ENCODE data around the gene KRT10.
"Not testable (repeated sequence)": the region's sequence is repeated elsewhere in the genome, so short reads cannot be mapped to it uniquely, and the experiment has no call there.

KRT10 gene

GRCh38 chr17:40822132-40822812 is at the start of gene KRT10:
Gene KRT10 (minus strand): TSS chr17:40822614. CDS start chr17:40822585, 29 bp downstream.
- DNase-seq, result no peak

- no peak for DNase-seq
Observed at GRCh38 chr17:40871316-40871715, 48.9 kb upstream of the KRT10 start.

DNA sequence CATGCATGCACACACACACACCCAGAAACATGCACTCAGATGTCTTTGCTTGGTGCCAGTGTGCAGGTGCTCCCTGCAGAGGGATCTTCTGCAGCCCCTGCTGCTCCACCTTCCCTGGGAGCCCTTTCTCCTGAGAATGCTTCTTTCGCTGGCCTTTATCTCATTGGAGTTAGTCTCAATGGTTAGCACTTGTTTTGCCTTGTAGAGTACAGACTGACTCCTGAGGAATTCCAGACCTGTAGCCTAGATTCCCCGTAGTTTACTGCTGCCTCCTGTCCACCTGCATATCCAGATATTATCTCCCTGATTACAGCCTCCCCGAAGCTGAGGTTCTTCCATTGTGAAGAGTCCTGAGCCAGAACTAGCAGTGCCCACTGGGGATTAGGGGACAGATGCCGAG is 47.7 kb upstream of the KRT10 start:
- DNase-seq, result no peak

- DNase-seq, result no peak
Observed at GRCh38 chr17:40866838-40867237, 44.4 kb upstream of the KRT10 start, which contains the start of gene KRT12. Gene KRT12 (minus strand): TSS chr17:40867223. CDS start chr17:40867186, 37 bp downstream.

- DNase-seq, result no peak
Observed at GRCh38 chr17:40864661-40865390, 42.4 kb upstream of the KRT10 start.

DNA sequence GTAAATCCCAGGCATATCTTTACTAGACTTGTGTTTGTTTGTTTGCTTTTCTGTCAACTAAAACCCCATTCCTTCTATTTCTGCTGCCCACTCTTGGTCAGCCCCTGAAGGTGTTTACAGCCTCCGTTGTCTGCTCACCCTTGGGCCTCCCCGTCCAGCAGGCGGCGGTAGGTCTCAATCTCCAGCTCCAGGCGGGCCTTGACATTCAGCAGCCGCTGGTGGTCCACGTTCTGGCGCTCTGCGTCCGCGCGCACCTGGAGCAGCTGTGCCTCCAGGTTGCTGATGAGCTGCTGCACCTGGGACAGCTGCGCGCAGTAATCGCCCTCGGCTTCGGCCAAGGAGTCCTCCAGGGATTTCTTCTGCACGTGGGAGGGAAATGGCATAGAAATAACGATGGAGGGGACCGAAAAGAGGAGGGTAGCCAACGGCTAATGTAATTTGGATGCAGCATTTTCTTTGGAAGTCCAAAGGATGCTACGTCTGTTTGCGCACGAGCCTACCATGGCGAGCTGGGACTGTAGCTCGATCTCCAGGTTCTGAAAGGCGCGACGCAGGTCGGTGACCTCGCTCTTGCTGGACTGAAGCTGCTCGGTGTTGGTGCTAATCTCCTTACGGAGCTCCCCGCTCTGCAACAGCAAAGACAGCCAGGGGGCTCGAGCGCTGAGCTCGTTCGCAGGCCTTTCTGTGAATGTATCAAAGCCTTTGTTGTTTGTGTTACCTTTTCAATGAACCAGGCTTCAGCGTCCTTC is 40.7 kb upstream of the KRT10 start:
- DNase-seq, result peak; percentile 43

DNA sequence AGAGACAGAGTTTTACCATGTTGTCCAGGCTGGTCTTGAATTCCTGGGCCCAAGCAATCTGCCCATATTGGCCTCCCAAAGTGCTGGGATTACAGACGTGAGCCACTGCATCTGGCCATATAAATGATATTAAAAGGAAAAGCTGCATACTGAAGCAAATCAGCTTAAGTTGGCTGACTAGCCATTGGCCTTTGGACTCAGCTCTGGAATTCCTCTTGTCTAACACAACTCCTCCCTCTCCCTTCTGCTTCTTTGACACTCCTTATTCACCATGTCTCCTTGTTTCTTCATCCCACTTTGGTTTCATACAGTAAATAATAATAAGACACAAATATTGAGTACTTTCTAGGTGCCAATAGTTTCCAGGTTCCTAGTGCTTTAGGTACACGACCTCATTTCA is 37.1 kb upstream of the KRT10 start:
- DNase-seq, result no peak

GRCh38 chr17:40858667-40859066 is 36.3 kb upstream of the KRT10 start:
- not testable (repeated sequence) for DNase-seq

GRCh38 chr17:40857535-40857934 is 35.1 kb upstream of the KRT10 start:
- DNase-seq, result peak; percentile 62

- DNase-seq, result no peak
Observed at GRCh38 chr17:40854175-40854814, 31.9 kb upstream of the KRT10 start.

DNA sequence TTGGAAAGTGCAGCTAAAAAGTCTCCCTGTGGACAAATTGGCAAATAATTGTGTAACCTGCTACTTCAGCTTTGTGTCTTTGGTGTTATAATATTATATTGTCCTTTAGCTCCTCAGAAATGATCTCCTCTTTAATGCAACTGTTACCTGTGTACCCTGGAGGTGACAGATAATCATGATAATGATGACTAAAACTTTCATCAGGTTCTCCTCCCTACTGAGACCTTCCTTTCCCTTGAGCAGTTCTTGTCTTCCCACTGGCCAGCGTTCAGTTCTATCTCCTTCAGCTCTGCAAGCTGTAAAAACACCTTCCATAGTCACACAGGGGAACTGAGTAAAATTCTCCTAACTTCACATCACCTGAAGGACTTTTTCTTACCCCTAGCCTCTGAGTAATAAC is 29.9 kb upstream of the KRT10 start:
- no peak for DNase-seq

DNA sequence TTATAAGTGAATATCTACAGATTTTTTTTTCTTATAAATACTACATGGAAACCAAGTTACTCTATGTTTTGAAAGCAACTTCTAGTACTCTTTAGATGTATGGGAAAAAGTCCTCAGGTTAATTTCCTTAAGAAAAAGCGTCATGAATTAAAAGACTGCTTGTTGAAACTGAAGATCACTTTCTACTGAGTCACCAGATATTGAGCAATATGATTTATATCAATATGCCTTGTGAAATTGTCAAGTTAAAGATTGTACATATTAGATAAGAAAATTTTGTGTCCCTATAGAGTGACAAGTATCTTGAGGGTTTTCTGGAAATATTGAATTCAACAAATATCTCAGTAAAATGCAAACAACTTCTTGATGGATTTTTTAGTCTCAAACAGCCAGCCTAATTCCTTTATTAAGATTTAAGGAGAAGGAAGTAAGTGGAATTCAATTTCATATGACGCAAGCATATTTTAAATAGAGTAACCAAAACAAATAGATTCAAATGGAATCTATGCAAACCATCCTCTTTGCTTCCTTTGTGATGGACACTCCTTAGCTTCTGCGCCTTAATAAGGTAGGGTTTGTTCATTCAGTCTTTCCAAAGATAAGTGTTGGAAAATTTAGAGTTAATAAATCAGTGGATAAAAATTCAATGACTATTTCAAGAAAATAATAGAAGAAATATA is 28.0 kb upstream of the KRT10 start:
- no peak for DNase-seq

DNA sequence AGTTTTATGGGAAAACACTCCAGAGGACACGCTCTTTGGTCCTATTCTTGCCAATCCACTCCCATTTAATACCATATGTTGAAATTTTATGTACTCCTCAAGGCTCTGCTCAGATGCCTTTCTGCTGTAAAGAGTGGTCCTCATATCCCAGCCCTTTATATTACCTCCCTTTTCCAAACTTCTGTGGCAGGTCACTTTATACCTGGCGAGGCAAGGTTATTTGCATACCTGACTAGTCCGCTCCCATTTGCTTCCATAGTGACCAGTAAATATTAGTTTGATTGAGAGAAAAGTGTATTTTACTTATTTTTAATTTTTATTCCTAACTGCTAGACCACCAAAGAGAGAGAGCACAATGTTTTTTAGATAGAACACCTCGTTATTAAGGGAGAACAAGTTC is 27.3 kb upstream of the KRT10 start:
- DNase-seq, result no peak

GRCh38 chr17:40848583-40849235 is 26.3 kb upstream of the KRT10 start:
- no peak for DNase-seq

DNA sequence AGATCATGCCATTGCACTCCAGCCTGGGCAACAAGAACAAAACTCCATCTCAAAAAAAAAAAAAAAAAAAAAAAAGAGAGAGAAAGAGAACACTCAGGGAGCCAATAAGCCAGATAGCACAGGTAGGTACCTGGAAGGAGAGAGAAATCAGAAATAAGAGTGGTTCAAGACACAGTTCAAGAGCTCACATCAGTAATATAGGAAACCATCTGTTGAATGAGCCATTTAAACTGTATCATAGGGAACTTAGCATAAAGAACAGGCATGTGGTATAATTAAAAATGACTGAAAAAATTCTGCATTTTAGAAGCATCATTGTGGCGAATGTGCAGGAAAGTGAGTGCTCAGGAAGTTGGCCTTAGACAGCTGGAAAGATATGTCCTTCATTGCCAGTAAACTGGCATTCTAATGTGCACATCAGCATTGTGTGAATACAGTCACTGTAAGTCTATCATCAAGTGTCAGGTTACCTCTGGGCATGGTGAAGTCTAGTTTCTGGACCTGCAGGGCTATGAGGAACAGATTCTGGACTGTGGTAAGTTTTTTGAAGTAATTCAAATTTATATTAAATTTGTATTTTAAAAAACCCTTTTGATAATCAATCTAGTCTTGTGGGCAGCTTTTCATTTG is 24.2 kb upstream of the KRT10 start:
- DNase-seq, result no peak

DNA sequence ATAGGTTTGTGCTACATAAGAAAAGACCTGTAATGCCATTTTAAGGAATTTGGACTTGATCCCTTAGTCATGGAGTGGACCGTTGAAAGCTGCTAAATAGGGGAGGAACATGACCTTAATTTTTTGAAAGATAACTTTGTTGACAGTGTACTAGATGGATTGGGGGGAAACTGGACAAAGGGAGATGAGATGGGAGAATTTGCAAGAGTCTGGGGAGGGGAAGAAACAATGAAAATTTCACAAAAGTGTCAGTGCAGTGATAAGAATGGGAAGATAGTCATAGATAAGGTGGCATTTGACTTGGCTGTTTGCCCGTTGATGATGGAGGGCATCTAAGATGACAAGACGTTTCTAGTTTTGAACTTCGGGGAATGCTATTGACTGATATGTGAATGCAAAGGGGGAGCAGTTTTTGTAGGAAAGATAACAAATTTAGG is 22.3 kb upstream of the KRT10 start:
- no peak for DNase-seq

GRCh38 chr17:40843242-40843641 is 20.8 kb upstream of the KRT10 start:
- DNase-seq, result no peak

DNA sequence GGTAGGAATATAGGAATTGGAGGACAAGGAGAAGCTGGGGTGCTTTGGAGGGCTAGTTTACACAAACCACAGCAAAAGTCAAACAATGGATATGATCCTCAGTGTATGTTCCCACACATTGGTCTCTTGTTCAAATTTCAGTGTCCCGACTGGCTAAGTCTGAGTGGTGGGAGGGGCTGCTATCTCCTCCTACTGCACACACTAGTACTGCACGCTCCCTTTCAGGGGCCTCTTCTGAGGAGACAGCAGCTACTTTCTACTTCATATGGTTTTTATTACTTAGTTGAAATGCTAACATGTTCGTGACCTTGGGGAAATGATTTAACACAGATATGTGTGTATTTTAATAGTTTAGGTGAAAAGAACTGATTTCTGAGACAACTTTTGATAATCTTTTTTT is 18.8 kb upstream of the KRT10 start:
- peak; percentile 27 for DNase-seq

DNA sequence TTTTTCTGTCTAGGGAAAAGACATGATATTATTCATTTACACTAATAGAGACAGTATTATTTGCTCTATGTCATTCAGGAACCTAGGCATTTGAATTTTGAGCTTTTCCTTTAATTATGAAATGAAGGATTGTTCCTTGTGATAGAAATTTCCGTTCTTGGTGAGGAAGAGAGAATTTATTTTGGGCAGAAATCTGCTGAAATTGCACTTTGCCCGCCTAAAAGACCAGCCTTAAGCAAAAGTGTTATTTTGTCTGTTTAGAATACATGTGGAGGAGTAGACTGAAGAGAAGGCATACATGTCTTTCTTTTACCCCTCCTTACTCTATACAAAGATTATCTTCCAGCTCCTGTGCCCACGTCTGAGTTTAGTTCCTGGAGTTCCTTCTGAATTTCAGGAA is 16.8 kb upstream of the KRT10 start:
- DNase-seq, result no peak

GRCh38 chr17:40836020-40836419 is 13.6 kb upstream of the KRT10 start:
- no peak for DNase-seq

DNA sequence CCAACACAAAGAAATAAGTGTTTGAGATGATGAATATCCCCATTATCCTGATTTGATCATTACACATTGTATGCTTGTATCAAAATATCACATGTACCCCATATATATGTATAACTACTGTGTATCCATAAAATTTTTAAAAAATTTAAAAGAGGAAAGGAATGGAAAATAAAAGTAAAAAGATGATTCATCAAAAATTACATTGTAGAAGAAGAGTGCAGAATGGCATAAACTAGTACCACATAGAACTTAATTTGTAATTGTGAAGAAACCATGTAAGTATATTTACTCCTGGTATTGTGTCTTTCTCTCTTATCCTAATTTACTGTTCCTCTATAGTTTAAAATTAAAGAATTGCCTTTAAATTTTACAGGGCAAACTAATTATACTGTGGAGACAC is 11.5 kb upstream of the KRT10 start:
- DNase-seq, result no peak

DNA sequence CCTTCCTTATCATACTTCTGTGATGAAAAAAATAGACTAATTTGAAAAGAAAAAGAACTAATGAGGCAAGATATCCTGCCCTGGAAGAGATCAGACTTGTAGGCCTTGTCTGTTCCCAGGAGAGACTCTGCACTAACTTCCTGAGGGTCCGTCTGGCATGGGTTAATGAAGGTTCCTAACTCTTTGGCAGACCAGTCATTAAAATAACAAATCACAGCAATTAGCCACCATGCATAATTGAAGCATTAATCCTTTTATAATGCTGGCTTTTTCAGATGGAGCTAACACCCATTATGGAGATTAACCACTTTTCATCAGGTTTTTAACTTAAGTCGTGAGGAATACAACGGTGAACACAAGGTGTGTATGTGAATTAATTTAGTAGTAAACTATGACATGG is 10.4 kb upstream of the KRT10 start:
- no peak for DNase-seq
